OCI-LY1 (cell line): ENCODE measurements around the gene ADD1.

Source experiments
- H2AFZ ChIP-seq: fragments of 200-600 bp; sonication (generic), shearing (Covaris generic); 2 replicates; pipeline ENCODE4 v1.6.0; 2014; ENCODE audit warnings: antibody characterized with exemption, mild to moderate bottlenecking, low read length
- H3F3A ChIP-seq: fragments of 200-600 bp; sonication (generic), shearing (Covaris generic); 2 replicates; pipeline ENCODE4 v1.6.0; 2014; ENCODE audit warnings: mild to moderate bottlenecking, antibody characterized with exemption, low read length, moderate library complexity; ENCODE audit not compliant: insufficient read depth
- H3K27ac ChIP-seq: fragments of 200-600 bp; sonication (generic); 2 replicates; pipeline ENCODE4 v1.5.1; 2014; ENCODE audit warnings: low read length, mixed run types, mild to moderate bottlenecking, low read depth; ENCODE audit not compliant: poor library complexity, severe bottlenecking
- H3K27me3 ChIP-seq: fragments of 200-600 bp; sonication (generic); 2 replicates; pipeline ENCODE4 v1.6.0; 2014; ENCODE audit warnings: antibody characterized with exemption, mild to moderate bottlenecking, low read length, moderate library complexity; ENCODE audit not compliant: insufficient read depth
- H3K36me3 ChIP-seq: fragments of 200-600 bp; sonication (generic); 2 replicates; pipeline ENCODE4 v1.6.1; 2014; ENCODE audit warnings: mild to moderate bottlenecking, antibody characterized with exemption, low read length, moderate library complexity, mixed read lengths; ENCODE audit not compliant: insufficient read depth
- H3K4me1 ChIP-seq: fragments of 200-600 bp; sonication (generic); 2 replicates; pipeline ENCODE4 v1.5.1; 2014; ENCODE audit warnings: mild to moderate bottlenecking, low read length, moderate library complexity; ENCODE audit not compliant: insufficient read depth, severe bottlenecking
- H3K4me2 ChIP-seq: fragments of 200-600 bp; sonication (generic), shearing (Covaris generic); 2 replicates; pipeline ENCODE4 v1.6.1; 2014; ENCODE audit warnings: low read length
- H3K4me3 ChIP-seq: fragments of 200-600 bp; sonication (generic); 2 replicates; pipeline ENCODE4 v1.5.1; 2014; ENCODE audit warnings: low read length, low read depth, mild to moderate bottlenecking, mixed read lengths; ENCODE audit not compliant: poor library complexity, severe bottlenecking
- H3K79me2 ChIP-seq: fragments of 200-600 bp; shearing (Covaris generic); 2 replicates; pipeline ENCODE4 v1.6.1; 2016; ENCODE audit warnings: mixed run types, low read length, mixed read lengths; ENCODE audit not compliant: insufficient read depth
- H3K9ac ChIP-seq: fragments of 200-600 bp; sonication (generic), shearing (Covaris generic); 2 replicates; pipeline ENCODE4 v1.6.1; 2014; ENCODE audit warnings: mild to moderate bottlenecking, low read length, mixed read lengths
- H3K9me2 ChIP-seq: fragments of 200-600 bp; sonication (generic), shearing (Covaris generic); 2 replicates; pipeline ENCODE4 v1.6.1; 2014; ENCODE audit warnings: low read depth, mild to moderate bottlenecking, low read length, mixed read lengths
- H3K9me3 ChIP-seq: fragments of 200-600 bp; shearing (Covaris generic); 2 replicates; pipeline ENCODE4 v1.6.1; 2014; ENCODE audit warnings: low read length, mixed read lengths
- H4K20me1 ChIP-seq: fragments of 200-600 bp; sonication (generic), shearing (Covaris generic); 2 replicates; pipeline ENCODE4 v1.6.0; 2016; ENCODE audit warnings: mild to moderate bottlenecking, low read length; ENCODE audit not compliant: insufficient read depth
- CTCF ChIP-seq: fragments of 200-600 bp; sonication (generic), shearing (Covaris generic); IDR thresholded peaks from 2 replicates; pipeline ENCODE4 v1.5.1; 2017; ENCODE audit warnings: mild to moderate bottlenecking, antibody characterized with exemption, low read length, moderate library complexity, mixed read lengths
- EZH2 ChIP-seq: fragments of 200-600 bp; sonication (generic), shearing (Covaris generic); IDR thresholded peaks from 2 replicates; pipeline ENCODE4 v1.8.0; 2017; ENCODE audit warnings: borderline replicate concordance, mixed run types, mild to moderate bottlenecking, antibody characterized with exemption, low read length, moderate library complexity, mixed read lengths

The ADD1 gene

DNA sequence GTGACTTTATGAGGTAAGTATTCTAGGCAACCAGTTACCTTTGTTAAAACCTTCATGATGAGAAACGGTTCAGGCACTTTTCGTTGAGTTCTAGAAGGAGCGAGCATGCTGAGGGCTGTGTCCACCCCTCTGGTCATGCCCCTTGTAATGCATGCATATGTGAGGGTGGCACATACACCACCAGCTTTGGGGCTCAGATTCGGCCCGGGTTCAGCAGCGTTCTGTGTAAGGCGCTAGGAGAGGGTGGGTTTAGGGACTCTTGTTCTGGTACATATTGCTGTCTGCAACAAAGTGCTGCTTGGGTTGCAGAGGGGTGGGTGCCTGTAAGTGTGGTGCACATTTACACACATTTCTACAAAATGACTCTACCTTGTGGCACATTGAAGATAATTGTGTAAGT is 65.0 kb downstream of the ADD1 start:
- Histone ChIP-seq H3K4me3 (no peak overlapping the region), H3K27me3 (no peaks in the 10 kb centered on the region), H3K4me1 (no peaks in the 10 kb centered on the region), H3K79me2 (no peaks in the 10 kb centered on the region), H4K20me1 (no peaks in the 10 kb centered on the region), H3K9ac (no peak overlapping the region), H3F3A (no peaks in the 10 kb centered on the region), H3K9me2 (no peaks in the 10 kb centered on the region), H3K36me3 (no peaks in the 10 kb centered on the region), H3K27ac (no peak overlapping the region), H3K4me2 (no peak overlapping the region), H3K9me3 (no peaks in the 10 kb centered on the region), H2AFZ (no peak overlapping the region)
- no peak for TF ChIP-seq CTCF
- TF ChIP-seq EZH2 = no peak

DNA sequence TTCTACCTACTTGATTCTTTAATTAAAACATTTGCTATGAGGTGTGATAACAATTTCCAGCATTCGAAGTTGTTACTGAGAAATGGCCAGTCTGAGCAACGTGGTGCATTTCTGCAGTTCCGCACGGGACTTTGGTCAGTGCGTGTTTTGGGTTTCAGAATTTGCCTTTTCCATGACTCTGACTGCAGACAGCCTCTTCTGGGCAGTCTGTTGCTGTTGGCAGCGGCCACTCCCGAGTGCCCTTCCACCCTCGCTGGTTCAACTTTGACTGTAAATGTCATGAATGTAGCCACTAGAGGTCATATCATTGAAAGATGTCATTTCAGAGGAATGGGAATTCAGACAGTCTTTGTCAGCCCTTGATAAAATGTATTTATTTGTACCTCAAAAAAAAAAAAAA is 65.9 kb downstream of the ADD1 start:
- H3K9me2 ChIP-seq = no peaks in the 10 kb centered on the region

GRCh38 chr4:2910409-2910808 is 66.8 kb downstream of the ADD1 start:
- Histone ChIP-seq H4K20me1 (no peaks in the 10 kb centered on the region), H3K4me3 (no peak overlapping the region), H3K4me2 (no peak overlapping the region), H2AFZ (no peak overlapping the region), H3K9me2 (no peaks in the 10 kb centered on the region), H3K4me1 (no peaks in the 10 kb centered on the region), H3F3A (no peaks in the 10 kb centered on the region), H3K27me3 (no peaks in the 10 kb centered on the region), H3K36me3 (no peaks in the 10 kb centered on the region), H3K9ac (no peak overlapping the region), H3K79me2 (no peaks in the 10 kb centered on the region), H3K27ac (no peak overlapping the region), H3K9me3 (no peaks in the 10 kb centered on the region)
- TF ChIP-seq CTCF (peak; percentile 21; the same call in 1 of the 2 replicates), EZH2 (no peak)

More for the DNA sequence above, 65.9 kb downstream of the ADD1 start:
- no peaks in the 10 kb centered on the region for H3K36me3 ChIP-seq
- no peak for TF ChIP-seq CTCF
- TF ChIP-seq EZH2 = no peak
- H3K27me3 ChIP-seq = no peaks in the 10 kb centered on the region
- no peak overlapping the region for H3K9ac ChIP-seq
- H3K27ac ChIP-seq = no peak overlapping the region
- no peaks in the 10 kb centered on the region for H4K20me1 ChIP-seq
- H2AFZ ChIP-seq = no peak overlapping the region
- no peak overlapping the region for H3K4me3 ChIP-seq
- H3K9me3 ChIP-seq = no peaks in the 10 kb centered on the region
- H3F3A ChIP-seq = no peaks in the 10 kb centered on the region
- no peak overlapping the region for H3K4me2 ChIP-seq
- H3K79me2 ChIP-seq = no peaks in the 10 kb centered on the region
- H3K4me1 ChIP-seq = no peaks in the 10 kb centered on the region
